Stimulated activated CD8-positive, alpha-beta memory T cell treated with anti-CD3 and anti-CD28 coated beads, Interleukin-2, amount 100 ng/mL, for 48 hours (primary cell): ENCODE results near the gene ZXDC.

Experiments
- DNase-seq, 2 donors: peaks; one replicate each; pipeline ENCODE4 v3.0.0-alpha.2; 2020; ENCODE audit warnings: low read depth in 2 of 2

ZXDC gene

DNA sequence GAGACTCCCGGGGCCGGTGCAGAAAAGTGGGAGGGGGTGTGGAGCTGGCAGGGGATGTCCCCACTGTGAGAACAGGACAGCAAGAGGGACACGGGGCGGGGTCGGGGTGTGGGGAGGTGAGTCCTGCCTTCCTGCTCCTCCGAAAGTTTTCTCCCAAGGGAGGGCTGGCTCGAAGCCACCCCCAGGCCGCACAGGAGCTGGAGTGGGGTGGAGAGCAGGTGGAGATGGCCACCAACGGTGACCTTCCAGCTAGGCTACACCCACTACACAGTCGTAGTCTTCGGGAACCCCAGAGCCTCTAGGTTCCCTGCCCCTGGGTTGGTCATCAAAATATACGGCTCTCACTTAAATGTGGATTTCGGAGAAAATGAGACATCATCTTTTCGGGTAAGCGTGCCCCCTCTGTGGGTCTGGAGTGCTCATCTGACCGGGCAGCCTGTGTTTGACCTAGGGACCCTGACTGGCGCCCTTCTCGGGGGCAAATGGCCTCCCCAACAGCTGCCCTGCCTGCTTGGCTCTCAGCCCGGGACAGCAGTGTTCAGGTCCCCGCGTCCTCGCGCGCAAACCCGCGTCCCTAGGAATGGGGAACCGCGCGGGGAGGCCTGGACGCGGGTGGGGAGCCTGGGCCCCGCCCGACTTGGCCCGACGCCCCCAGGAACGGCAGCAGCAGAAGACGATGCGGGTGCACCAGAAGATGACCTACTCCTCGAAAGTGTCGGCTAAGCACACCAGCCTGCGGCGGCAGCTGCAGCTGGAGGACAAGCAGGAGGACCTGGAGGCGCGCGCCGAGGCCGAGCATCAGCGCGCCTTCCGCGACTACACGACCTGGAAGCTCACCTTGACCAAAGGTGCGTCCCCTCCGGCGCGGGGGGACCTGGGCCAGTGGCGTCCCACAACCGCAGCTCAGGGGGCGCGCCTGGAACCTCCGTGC is 59.8 kb downstream of the ZXDC start:
- no peak for DNase-seq

DNA sequence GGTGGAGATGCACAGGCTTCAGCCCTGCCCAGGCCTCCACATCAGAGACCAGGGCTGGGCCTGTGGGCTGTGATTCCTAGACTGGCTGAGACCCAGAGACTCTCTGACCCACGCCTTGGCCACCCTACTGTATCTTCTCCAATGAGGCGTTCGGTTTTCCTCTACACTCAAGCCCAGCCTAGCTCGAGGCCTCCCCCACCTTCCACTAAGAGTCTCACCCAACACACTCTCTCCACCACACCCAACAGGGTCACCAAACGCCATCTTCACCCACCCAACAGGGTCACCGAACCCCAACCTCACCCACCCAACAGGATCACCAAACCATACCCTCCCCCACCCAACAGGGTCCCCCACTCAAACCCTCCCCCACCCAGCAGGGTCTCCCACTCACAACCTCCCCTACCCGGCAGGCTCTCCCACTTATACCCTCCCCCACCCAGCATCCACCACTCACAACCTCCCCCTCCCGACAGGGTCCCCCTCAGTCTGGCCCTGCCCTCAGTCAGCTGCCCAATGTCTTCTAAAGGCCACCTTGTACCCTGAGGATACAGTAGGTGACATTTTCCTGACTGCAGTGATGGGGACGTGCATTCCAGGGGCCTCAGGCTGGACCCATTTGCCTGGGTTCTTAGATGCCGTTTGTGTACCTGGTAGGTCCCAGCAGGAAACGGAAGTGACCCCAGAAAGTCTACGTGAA is 60.6 kb downstream of the ZXDC start:
- DNase-seq = no peak

DNA sequence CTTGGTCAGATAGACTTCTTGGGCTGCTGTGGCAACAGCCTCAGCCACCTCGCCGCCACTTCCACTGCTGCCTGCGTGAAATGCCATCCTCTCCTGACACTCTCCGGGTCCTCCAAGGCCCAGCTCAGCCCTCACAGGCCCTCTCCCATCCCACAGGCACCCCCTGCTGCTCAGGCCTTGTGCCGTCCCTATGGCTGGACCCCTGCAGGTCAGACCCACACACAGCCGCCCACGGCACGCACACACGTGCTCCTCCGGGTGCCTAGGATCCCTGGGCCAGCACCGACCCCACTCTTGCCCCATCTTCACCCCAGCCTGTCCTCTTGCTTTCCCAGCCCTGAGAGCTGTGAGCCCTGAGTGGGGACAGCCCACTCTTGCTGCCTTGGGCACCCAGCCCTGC is 61.3 kb downstream of the ZXDC start:
- DNase-seq = no peak

DNA sequence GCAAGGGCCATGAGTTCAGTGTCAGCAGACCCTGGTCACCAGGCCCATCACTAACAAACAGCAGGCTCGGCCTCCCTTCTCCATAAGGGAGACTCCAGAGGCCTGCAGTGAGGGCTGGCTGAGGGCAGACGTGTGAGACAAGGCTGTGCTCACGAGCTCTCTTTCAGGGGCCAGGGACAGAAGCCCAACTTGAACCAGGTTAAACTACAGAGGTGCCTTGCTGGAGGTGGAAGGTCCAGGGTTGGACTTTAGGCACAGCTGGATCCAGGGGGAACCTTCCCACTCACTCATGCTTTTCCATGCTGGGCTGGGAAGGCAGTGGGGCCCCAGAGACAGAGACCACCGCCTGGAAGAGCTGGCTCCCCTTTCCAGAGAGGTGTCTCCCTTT is 62.0 kb downstream of the ZXDC start:
- DNase-seq = no peak

DNA sequence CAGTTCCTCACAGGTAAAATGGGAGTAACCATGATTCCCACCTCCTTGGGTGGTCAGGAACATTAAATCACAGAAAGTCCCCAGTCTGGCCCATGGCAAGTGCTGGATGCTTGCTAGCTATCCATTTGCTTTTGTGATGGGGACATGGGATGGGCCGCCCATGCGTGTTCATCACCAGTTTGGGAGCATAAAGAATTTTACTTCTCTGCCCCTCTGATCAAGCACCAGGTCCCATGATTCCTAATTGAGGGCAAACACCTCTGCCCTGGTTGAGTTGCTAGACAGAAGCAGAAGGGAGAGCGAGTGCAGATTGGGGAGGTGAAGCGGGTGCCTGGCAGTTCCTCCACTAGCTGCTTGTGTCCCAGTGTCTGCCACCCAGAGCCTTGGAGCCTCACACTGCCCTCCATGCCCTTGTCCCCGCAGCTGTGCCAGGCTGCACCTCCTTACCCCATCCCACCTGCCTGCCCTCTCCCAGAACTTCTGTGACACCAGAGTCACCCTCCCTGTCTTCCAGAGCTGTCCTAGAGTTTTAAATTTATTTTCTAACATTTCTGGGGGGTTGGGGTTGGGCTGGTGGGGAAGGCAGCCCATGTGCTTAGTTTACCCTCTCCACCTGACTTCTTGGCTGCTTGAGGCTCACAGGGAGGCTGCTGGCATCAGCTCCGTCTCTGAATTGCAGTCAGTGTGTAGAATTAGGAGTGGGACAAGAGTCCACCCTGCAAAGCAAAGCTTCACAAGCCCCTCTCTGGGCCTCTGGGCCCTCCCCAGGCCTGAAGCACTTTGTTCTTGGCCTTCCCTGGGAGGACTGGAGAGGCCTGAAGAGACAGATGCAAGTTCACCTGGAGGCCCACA is 62.6 kb downstream of the ZXDC start:
- no peak for DNase-seq

DNA sequence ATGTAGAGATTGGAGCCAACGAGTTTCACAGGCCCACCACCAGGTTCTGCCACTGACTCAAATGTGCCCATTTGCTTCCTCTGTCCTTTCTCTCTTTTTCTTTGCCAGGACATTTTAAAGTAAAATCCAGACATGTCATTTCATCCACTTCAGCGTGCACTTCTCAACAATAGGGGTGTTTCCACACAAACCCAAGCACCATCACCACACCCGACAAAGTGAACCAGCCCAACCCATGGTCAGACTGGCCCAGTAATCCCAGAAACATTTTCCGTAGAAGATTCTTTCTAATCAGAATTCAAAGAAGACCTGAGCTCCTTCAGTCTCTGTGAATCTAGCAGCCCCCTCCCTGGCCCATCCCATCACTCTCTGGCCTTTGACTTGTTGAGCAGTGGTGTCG is 67.6 kb downstream of the ZXDC start:
- DNase-seq = no peak

DNA sequence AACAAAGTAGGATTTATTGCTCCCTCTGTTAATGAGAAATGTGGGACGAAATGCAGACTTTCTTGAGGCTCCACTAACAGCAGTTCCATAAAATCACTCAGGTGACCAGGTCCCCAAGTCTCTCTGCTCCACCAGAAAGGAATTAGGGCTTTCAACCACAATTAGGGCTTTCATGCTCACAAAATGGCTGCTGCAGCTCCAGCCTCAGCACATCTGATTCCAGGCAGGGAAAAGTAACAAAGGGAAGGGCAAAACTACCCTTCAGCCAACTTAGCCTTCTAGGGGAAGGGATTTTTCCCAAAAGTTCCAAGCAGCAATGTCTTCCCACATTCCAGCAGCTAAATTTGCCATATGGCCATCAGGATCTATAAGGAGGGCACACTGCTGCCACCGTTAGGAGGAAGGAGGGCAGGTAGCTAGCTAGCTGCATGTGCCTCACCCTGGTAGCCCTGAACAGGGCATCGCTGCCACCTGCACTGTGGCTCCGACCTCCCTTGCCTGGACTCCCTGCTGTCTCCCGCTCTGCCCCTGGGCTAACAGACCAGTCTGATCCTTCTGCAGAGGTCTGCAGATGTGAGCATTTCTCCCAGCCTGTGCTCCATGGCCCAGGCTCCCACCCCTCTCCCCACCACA is 68.2 kb downstream of the ZXDC start:
- DNase-seq = no peak

DNA sequence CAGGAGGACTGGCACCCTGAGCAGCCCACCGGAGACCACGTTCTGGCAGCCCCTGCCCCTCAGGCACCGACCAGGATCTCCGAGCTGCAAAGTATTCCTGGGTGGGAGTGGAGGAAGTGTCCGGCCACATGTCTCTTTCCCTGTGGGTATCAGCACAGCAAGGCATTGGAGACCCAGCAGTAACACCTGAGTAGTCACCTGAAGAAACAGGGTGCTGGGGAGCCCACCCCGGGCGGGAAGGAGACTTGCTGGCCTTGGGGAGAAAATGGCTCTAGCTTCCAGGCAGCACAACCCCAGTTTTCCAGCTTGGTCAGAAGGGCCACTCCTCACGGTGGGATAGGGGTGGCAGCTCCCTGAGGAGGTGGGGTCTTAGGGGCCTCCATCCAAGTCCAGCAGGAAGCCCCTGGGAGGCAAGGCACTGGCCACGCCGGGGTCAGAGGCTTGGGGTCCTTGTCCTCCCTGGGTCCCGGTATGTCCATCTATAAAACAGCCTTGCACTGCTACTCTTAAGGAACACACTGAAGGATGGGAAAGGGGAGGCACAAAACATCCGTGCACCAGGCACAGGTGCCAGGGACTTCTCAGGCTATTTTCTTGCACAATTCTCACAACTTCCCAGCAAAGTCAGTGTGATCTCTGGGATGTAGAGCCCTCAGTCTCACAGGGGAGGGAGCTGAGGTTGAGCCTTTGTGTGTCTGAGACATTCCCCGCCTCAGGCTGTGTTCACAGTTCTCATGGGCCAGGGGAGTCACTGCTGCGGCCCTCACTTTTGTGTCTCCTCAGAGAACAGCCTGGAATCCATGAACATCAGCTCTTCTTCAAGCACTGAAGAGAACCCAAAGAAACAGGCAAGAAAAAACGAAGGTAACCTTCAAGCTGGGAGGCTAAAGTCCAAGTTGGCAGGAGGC is 69.0 kb downstream of the ZXDC start:
- no peak for DNase-seq

DNA sequence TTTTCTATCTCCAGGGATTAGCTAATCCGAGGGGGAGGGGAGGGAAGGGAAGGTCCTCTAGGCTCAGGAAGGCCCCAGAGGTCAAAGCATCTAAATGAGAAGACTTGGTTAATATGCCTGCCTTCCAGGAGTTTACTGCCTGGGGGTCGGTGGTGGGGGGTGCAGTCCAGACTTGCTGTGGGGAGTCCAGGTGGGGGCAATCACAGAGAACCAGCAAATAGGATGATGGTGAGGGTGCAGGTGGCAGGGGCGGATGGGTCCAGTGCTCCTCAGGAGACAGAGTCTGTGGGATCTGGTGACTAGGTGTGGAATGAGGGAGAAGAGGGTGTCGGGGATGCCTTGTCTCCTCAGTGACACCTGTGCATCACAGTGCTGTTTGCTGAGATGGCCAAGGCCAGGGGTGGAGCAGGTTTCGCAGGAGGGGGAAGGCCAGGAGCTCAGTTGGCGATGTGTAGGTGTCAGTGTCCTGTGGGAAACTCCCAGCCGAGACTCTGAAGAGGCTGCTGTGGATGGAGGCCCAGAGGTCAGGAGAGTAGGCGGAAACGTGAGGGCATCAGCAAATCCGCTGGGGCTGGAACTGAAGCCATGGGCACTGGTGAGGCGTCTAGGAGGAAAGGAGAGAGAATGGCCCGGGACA is 72.9 kb downstream of the ZXDC start:
- DNase-seq = no peak

DNA sequence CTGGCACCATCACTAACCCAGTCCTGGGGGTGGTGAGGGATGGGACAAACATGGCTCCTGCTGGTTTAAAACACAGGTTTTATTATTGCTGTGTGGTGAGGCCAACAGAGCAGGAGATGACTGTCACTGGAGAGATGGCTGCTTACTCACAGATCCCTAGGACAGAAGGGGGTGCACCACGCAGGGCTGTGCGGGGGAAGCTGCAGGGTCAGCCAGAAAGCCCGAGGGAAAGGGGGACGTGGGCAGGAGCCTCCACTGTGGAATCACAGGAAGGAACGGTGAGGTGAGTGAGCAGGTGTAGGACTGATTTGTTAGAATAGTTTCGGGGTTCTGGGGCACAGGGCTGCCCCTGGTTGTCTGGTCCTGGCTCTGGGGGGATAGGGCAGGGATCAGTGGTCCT is 73.5 kb downstream of the ZXDC start:
- no peak for DNase-seq

DNA sequence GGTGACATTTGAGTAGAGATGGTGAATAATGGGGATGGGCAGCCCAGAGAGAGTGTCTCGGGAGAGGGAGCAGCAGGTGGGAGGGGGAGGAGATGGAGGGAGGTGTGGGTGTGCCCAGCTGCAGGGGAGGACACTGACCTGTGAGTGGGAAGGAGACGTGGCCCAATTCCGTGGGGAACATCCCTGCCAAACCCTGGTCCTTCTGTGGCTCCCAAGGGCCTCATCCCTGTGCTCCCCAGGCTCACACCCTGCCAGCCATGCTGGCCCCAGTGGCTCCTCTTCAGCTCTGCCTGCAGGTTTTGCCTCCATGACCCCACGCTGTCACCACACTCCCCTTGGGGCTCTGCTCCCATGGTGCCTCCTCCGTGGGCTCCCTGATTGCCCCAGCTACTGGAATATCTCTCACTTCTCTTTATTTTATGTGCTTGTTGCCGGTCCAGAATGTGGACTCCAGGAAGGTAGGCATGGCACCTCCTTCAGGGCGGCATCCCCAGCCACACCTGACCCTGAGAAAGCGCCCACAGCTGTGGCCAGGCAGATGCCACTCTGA is 74.0 kb downstream of the ZXDC start:
- DNase-seq = no peak

DNA sequence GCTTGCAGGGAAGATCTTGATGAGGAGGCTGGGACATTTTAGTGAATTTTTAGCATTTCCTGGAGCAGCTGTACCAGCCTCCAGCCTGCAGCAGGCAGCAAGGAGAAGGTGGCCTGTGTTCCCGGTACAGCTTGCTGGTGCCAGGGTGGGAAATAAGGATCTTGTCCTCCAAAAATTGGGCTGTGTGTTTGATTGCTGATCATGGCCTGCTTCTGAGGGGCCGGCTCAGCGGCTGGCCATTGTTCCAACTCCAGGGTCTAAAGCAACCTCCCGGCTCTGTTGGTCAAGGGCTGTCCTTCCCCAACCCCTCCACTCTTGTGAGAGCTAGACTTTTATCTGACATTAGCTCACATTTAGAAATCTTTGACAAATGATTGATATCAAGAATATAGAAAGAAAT is 75.9 kb downstream of the ZXDC start:
- no peak for DNase-seq

DNA sequence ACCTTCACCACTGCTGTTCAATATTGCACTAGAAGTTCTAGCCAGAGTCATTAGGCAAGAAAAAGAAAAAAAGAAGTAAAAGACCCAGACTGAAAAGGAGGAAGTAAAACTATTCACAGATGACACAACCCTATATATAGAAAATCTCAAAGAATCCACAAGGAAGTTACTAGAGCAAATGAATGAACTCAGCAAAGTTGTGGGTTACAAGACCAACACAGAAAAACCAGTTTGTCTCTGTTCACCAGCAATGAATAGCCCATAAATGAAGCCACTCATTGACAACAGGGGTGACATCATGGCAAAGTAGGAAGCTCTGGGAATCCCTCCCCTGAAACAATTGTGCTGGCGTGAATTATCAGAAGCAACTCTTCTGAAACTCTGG is 76.3 kb downstream of the ZXDC start:
- no peak for DNase-seq

DNA sequence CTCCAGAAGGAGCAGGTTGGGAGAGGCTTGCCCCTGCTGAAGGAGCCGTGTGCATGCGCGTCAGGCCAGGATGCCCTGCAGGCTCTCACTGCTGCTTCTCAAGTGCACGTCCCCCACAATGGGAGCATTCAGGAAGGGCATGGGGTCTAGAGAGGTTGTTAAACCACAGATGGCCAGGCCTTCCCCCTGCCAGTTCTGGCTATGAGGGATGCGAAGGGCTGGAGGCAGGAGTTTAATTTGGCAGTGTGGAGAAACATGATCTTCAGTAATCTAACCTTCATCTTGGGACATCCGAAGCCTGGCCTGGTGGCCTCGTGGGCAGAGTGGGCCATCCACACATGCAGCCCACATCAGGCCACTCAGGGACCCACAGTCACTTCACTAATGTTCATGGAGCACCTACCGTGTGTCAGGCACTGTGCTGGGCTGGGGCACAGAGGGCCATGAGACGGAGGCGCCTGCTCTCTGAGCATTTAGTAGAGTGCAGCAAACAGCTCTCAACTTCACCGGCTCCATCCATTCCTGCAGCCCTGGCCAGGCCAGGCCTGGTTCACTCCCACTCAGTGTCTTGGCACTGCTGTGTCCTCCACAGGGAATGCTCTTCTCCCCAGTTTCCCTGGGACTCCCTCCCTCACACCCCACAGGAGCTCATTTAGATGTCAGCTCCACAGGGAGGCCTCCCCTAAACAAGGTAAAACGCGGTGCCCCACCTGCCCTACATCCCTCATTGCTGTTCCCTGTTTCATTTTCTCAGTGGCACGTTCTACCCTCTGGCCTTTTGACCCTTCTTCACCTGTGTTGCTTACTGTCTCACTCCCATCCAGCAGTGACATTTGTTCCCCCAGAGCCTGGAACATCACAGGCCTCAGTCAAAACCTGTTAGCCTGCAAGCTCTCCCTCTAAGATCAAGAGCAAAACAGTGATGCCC is 77.0 kb downstream of the ZXDC start:
- DNase-seq = no peak

DNA sequence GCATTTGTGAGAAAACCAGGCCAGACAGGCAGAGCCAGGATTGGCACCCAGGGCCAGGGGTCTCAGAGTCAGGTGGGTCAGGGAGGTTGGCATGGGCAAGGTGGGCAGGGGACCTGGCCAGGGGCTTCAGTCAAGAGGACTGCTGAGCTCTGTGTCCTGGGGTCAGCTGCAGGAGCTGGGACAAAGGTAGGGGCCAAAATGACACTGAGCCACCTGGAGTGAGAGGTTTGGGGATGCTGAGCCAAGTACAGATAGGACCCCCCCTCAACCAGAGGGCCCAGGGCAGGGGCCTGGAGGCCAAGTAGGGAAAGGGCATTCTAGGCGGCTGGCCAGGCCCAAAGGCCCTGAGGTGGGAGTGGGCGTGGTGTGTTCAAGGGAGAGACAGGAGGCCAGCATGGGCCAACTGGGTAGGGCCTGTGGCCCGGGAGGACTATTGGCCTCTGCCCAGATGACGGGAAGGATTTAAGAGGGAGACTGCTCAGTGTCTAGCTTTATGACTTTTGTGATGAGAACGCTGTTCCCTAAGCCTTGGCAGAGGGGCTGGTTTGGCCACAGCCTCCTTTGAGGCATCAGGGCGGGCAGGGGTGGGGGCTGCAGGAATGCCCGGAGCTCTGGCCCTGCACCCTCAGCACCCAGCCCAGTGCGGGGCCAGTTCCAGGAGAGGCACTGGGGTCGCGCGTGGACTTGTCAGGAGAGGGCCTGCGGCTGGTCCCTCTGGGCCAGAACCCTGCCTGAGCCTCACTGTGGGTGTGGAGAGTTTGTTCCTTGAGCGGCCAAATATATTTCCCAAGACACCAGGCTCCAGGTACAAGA is 77.9 kb downstream of the ZXDC start:
- DNase-seq = no peak

DNA sequence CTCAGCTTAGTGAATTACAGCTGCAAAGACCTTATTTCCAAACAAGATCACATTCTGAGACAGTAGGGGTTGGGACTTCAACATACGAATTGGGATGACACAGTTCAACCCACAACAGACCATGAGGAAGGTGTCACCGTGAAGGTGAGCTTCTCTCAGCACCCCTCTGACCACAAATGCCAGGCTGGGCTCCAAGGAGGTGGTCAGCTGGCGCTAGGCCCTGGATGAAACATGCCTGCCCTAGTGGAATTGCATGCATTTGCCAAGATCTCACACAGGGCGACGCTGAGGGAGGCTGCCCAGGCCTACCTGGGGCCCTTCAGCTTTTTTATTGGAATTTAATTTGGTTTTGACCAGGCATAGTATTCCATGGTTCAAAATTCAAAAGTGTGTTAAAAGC is 79.2 kb downstream of the ZXDC start:
- DNase-seq = no peak

DNA sequence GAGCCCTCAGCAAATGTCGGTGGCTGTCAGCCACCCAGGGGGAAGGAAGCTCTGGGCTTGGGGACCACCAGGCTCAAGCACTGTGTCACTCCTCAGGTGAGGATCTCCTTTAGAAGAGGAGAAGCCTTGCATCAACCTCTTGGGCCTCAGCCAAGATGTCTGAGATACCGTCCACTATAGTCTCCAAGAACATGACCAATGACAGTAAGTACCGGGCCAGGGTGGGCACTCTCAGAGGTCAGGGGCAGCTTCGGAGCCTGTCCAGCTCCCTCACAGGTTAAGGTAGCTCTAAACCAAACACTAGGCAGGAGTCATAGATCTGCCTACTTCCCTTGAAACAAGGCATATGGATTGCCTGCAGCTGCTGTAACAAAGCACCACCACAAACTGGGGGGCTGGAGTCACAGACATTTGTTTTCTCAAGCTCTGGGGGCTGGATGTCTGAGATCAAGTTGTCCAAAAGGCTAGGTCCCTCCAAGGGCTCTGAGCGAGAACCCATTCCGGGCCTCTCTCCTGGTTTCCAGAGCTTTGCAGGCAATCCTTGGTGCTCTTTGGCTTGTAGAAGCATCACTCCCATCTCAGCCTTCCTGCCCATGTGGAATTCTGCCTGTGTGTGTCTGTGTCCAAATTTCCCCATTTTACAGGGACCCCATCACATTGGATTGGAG is 79.7 kb downstream of the ZXDC start:
- DNase-seq = no peak

DNA sequence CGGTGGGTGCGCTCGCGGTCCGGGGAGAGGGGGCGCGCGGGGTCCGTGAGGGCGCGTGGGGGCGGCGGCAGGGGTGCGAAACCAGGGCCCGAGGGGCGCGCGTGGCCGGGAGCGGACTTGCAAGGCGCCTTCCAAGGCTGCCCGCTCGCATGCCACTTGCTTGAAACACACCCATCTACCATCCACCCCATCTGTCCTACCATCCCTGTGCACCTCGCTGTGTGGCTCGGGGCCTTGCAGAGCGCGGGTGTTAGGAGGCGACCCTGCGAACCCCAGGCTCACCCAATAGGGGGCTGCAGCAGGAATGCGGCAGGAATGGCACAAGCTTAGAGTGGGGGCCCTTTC is 80.7 kb downstream of the ZXDC start:
- DNase-seq = no peak
